ENCODE measurements around the gene ADD1.

DNA sequence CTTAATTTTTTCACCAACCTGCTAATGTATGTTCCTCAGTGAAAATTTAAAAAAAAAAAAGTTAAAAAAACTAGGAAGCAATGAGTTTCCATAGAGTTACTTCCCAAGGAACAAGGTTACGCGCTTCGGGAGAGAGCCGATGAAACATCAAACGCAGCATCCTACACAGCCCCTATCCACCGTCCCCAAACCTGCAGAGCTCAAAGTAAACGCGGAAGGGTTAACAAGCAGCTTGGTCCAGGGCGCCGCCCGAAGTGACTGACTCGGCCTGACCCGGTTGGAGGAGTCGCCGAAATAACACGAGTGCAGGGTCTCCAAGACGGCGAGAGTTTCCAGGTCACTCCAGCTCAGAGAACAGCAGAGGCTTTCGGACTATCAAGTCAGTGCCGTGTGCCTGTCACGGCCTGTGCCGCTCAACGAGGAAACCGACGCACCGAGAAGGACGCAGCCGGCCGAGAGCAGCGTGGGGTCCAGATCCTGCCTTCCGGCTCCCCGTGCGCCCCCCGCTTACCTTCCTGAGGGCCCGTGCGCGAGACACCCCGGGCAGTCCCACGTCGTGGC is 119.0 kb downstream of the ADD1 start:
- no peak for TF ChIP-seq EZH2 (IDR thresholded peaks at IDR 0.05; ENCODE audit: insufficient read depth, poor library complexity, severe bottlenecking)
- no peak for TF ChIP-seq EZH2phosphoT487 (IDR thresholded peaks at IDR 0.05; ENCODE audit: insufficient read depth, low read depth)

Data from GM23248 (cell line).